Endodermal cell (in vitro differentiated cells): Measurements from ENCODE around the gene AXIN2. TPM values are rescaled to one million over a fixed set of nuclear protein-coding genes. Genes with fewer than 3 reads are reported as not detected.

Source experiments
- DNase-seq: peaks from one replicate; pipeline ENCODE4 v3.0.0-alpha.2; 2017
- H3K27ac ChIP-seq: 2 replicates; pipeline ENCODE4 v1.5.1; 2013; ENCODE audit warnings: mild to moderate bottlenecking, low read depth, low read length, moderate library complexity
- H3K27me3 ChIP-seq: 2 replicates; pipeline ENCODE4 v1.6.1; 2013; ENCODE audit warnings: mild to moderate bottlenecking, low read length, moderate library complexity; ENCODE audit not compliant: insufficient read depth, control insufficient read depth, poor library complexity, severe bottlenecking
- H3K36me3 ChIP-seq: 2 replicates; pipeline ENCODE4 v1.7.0; 2013; ENCODE audit warnings: mild to moderate bottlenecking, low read length, moderate library complexity; ENCODE audit not compliant: control insufficient read depth, insufficient read depth
- H3K4me1 ChIP-seq: one replicate; pipeline ENCODE4 v1.7.0; 2013; ENCODE audit warnings: low read length; ENCODE audit not compliant: control insufficient read depth, insufficient read depth
- H3K4me3 ChIP-seq: 2 replicates; pipeline ENCODE4 v1.5.1; 2013; ENCODE audit warnings: mild to moderate bottlenecking, low read length, moderate library complexity
- H3K9ac ChIP-seq: 2 replicates; pipeline ENCODE4 v1.6.1; 2013; ENCODE audit warnings: mild to moderate bottlenecking, low read length, moderate library complexity; ENCODE audit not compliant: poor library complexity, severe bottlenecking; ENCODE audit errors: extremely low read depth
- H3K9me3 ChIP-seq: 2 replicates; pipeline ENCODE4 v1.6.1; 2013; ENCODE audit warnings: mild to moderate bottlenecking, low read length, moderate library complexity; ENCODE audit not compliant: control insufficient read depth
- H3K27ac Mint-ChIP-seq: 2 replicates; pipeline ENCODE4 v1.8.0; 2020; ENCODE audit warnings: mixed read lengths
- H3K27me3 Mint-ChIP-seq: 2 replicates; pipeline ENCODE4 v1.8.0; 2021; ENCODE audit warnings: mild to moderate bottlenecking, mixed read lengths; ENCODE audit not compliant: insufficient read depth
- H3K36me3 Mint-ChIP-seq: 2 replicates; pipeline ENCODE4 v1.8.0; 2020; ENCODE audit warnings: low read depth, mixed read lengths
- H3K4me1 Mint-ChIP-seq: 2 replicates; pipeline ENCODE4 v1.8.0; 2020; ENCODE audit warnings: mixed read lengths
- H3K4me3 Mint-ChIP-seq: 2 replicates; pipeline ENCODE4 v1.8.0; 2020; ENCODE audit warnings: mild to moderate bottlenecking, moderate library complexity, mixed read lengths
- H3K9me3 Mint-ChIP-seq: 2 replicates; pipeline ENCODE4 v1.8.0; 2020; ENCODE audit warnings: mild to moderate bottlenecking, mixed read lengths
- CTCF ChIP-seq: fragments of 200-600 bp; sonication (generic); conservative IDR thresholded peaks from 2 replicates; pipeline ENCODE4 v1.5.0; 2021; ENCODE audit warnings: antibody characterized with exemption, mild to moderate bottlenecking
- WGBS, 2 experiments: methylation state at CpG; one replicate each; pipeline versions ENCODE4 v1.1.5 to v1.1.7; 2013; ENCODE audit warnings: missing lambda C conversion rate in 2 of 2, mixed read lengths in 1 of 2; ENCODE audit not compliant: insufficient coverage in 1 of 2, insufficient read length in 1 of 2; 5-methylcytosine and 5-hydroxymethylcytosine counted together
- total RNA-seq, 2 donors: library from RNA; stranded (reverse); fragmentation: NEBNext Ultra II Directional in 1 of 2; extraction: Animal tissue kit (Norgen Biotek cat#: 25700) in 1 of 2; gene quantifications; 2 replicates in 1 of 2; 3 replicates in 1 of 2; pipeline ENCODE4 v1.2.1, GENCODE V29; 2021

Gene AXIN2
- total RNA-seq, 2 donors from 2014 or later, result 40.1 to 53.2 TPM

DNA sequence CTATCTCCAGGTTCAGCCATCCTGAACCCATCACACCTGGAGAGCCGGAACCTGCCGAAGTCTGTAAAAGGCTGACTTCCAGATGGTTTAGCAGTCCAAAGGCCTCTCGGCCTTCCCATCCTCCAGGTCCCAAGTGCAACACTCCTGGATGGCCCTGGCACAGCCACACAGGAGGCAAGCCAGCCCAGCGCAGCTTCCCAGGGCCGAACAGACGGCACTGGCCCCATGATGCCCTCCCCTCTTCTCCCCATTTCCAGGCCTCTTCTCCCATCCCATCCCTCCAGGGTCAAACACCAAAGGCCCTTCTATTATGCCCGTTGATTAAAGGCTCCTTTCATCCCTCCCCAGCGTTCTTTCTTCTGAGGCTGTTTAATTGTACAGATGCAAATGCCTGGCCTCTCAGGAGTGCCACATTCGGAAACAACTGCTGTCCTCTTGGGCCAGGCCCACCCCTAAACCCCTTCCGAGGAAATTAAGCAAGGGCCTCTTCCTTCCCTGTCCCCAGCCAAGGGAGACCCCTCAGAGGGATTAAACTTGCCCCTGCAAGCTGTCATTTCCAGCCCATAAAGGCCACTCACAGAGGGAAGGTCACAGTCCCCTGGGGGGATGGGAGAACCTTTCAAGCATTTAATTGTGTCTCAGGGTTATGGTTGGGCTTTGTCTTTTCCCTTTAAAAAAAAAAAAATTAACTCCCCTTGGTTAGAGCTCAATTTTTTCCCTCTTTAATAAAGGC is 30.8 kb downstream of the AXIN2 start:
- Histone ChIP-seq H3K27me3 (no peaks in the 10 kb centered on the region), H3K9me3 (no peaks in the 10 kb centered on the region), H3K36me3 (peaks cover 81% of the 10 kb centered on the region), H3K27ac (peak overlapping the region; percentile 95), H3K4me3 (no peak overlapping the region), H3K9ac (no peak overlapping the region), H3K4me1 (peaks cover 27% of the 10 kb centered on the region)
- peak overlapping the region; percentile 85 for H3K27ac Mint-ChIP-seq
- TF ChIP-seq CTCF, result no peak
- no peaks in the 10 kb centered on the region for H3K9me3 Mint-ChIP-seq
- peaks cover 70% of the 10 kb centered on the region for H3K36me3 Mint-ChIP-seq
- peak; percentile 56 for DNase-seq
- H3K27me3 Mint-ChIP-seq, result no peaks in the 10 kb centered on the region
- H3K4me1 Mint-ChIP-seq, result peaks cover 41% of the 10 kb centered on the region
- H3K4me3 Mint-ChIP-seq, result peak overlapping the region; percentile 43
- 85 to 87% methylated on average over 4 to 10 of the region's 10 CpGs for WGBS, 2 experiments

GRCh38 chr17:65529761-65530522 is 31.5 kb downstream of the AXIN2 start:
- Mint-ChIP-seq H3K9me3 (no peaks in the 10 kb centered on the region), H3K36me3 (peaks cover 63% of the 10 kb centered on the region), H3K27ac (peak overlapping the region; percentile 69), H3K4me1 (peaks cover 41% of the 10 kb centered on the region), H3K4me3 (no peak overlapping the region), H3K27me3 (no peaks in the 10 kb centered on the region)
- peak; percentile 36 for DNase-seq
- Histone ChIP-seq H3K4me1 (peaks cover 27% of the 10 kb centered on the region), H3K9me3 (no peaks in the 10 kb centered on the region), H3K36me3 (peaks cover 73% of the 10 kb centered on the region), H3K4me3 (no peak overlapping the region), H3K9ac (no peak overlapping the region), H3K27me3 (no peaks in the 10 kb centered on the region), H3K27ac (peak overlapping the region; percentile 95)
- 92 to 97% methylated on average over 13 to 17 of the region's 17 CpGs for WGBS, 2 experiments
- no peak for TF ChIP-seq CTCF

DNA sequence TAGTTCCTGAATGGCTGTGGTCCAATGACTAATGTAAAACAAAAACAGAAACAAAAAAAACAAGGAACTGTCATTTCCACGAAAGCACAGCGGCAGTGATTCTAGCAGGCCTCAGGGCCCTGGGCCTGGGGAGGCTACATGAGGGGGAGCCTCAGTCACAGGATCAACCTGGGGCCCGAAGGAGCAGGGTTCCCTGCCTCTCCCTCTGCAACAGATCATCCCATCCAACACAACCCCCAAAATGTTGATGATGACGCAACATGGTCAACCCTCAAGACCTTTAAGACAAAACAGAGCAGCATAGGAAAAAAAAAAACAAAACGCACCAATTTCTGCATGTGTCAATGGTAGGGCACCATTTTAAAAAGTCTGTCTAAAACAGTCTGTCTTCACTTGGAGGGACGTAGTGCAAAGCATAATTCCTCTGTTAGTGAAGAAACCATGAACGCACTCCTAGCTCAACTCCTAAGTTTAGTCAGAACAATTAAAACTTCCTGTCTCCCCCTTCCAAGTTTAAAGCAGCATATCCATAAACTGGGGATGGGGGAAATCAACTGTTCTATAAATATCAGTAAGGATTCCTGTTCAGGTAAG is 32.3 kb downstream of the AXIN2 start:
- peak; percentile 27 for DNase-seq
- no peak overlapping the region for H3K4me3 Mint-ChIP-seq
- peaks cover 56% of the 10 kb centered on the region for H3K36me3 Mint-ChIP-seq
- Histone ChIP-seq H3K4me3 (no peak overlapping the region), H3K4me1 (peaks cover 29% of the 10 kb centered on the region), H3K27ac (no peak overlapping the region), H3K36me3 (peaks cover 65% of the 10 kb centered on the region), H3K27me3 (no peaks in the 10 kb centered on the region), H3K9me3 (no peaks in the 10 kb centered on the region), H3K9ac (no peak overlapping the region)
- peak overlapping the region; percentile 69 for H3K27ac Mint-ChIP-seq
- WGBS, 2 experiments, result 96% methylated on average over 5 to 7 of the region's 7 CpGs
- no peaks in the 10 kb centered on the region for H3K27me3 Mint-ChIP-seq
- H3K9me3 Mint-ChIP-seq, result no peaks in the 10 kb centered on the region
- peaks cover 44% of the 10 kb centered on the region for H3K4me1 Mint-ChIP-seq
- no peak for TF ChIP-seq CTCF
